Skeletal muscle satellite cell (primary cell): Measurements from ENCODE around the gene ZBTB25. TPM values are rescaled to one million over a fixed set of nuclear protein-coding genes. Genes with fewer than 3 reads are reported as not detected.

Experiments used
- H3K27me3 ChIP-seq: 2 replicates; pipeline ENCODE4 v1.7.0; 2013; ENCODE audit warnings: low read length; ENCODE audit not compliant: control insufficient read depth, insufficient read depth
- H3K36me3 ChIP-seq: 2 replicates; pipeline ENCODE4 v1.7.0; 2013; ENCODE audit warnings: mild to moderate bottlenecking, control low read depth, low read length; ENCODE audit not compliant: insufficient read depth
- H3K4me1 ChIP-seq: 2 replicates; pipeline ENCODE4 v1.7.0; 2013; ENCODE audit warnings: low read length; ENCODE audit not compliant: control insufficient read depth, insufficient read depth
- H3K4me2 ChIP-seq: 2 replicates; pipeline ENCODE4 v1.7.0; 2013; ENCODE audit warnings: mild to moderate bottlenecking, low read length
- H3K4me3 ChIP-seq: 2 replicates; pipeline ENCODE4 v1.7.0; 2013; ENCODE audit warnings: low read length
- H3K9ac ChIP-seq: 2 replicates; pipeline ENCODE4 v1.7.0; 2013; ENCODE audit warnings: mild to moderate bottlenecking, low read depth, low read length, moderate library complexity
- H3K9me3 ChIP-seq: replicated peaks from 2 replicates; pipeline ENCODE4 v1.7.0; 2013; ENCODE audit warnings: mild to moderate bottlenecking, control low read depth, low read length
- total RNA-seq: library from RNA; depleted of rRNA; stranded (reverse); fragments of >200 nt; gene quantifications from 2 replicates; pipeline ENCODE4 v1.2.3, GENCODE V29; 2012; rRNA removed

ZBTB25 gene, protein sequence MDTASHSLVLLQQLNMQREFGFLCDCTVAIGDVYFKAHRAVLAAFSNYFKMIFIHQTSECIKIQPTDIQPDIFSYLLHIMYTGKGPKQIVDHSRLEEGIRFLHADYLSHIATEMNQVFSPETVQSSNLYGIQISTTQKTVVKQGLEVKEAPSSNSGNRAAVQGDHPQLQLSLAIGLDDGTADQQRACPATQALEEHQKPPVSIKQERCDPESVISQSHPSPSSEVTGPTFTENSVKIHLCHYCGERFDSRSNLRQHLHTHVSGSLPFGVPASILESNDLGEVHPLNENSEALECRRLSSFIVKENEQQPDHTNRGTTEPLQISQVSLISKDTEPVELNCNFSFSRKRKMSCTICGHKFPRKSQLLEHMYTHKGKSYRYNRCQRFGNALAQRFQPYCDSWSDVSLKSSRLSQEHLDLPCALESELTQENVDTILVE
- 7.0 and 7.4 TPM in 2 replicates for total RNA-seq

DNA sequence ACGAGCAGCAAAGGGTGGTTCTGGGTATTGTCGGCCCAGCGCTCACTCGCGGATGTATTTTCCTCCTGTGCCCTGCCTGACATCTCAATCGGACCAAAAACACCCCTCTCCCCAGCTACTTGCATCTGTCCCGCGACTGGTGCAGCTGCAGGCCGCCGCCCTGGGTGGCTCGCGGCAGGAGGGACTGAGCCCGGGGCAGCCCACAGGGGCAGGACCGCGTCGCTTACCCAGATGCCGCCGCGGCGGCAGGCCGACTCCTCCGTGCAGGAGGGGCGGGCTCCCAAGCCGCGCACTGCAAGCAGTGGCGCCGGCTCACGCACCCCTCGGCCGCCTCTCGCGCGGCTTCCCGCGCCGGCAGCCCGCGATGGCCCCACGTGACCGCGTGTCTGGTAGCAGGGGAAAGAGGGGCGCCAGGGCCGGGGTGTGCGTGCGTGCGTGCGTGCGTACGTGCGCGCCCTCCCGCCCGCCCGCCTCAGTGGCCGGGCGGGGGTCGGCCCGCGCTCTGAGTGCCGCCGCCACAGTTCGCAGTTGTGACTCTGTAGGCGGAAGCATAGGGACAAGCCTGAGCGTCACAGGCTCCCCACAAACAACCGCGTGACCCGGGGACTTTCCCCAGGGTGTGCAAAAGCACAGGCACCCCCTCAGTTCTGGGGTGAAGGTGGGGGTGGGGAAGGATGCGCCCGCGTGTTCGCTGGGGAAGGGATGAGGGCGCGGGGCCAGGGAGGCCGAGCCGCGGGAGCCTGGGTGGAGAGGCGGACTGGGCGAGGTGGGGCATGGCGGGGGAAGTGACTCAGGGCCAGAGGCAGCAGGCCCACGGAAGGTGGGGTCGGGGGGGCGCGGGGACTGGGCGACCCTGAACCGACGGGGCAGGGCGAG is at the start of gene ZBTB25:
ZBTB25 (minus strand) TSS at position 405 of the 876 bp plus-strand sequence. CDS start 13,305 bp downstream, outside the sequence.
- Histone ChIP-seq H3K4me3 (peak within 1 kb of the TSS; percentile 84), H3K36me3 (peaks cover 3% of the 10 kb centered on the region), H3K27me3 (no peaks in the 10 kb centered on the region), H3K4me1 (peaks cover 51% of the 10 kb centered on the region), H3K9ac (peak within 1 kb of the TSS; percentile 99), H3K9me3 (no peaks in the 10 kb centered on the region), H3K4me2 (peak within 1 kb of the TSS; percentile 91)

DNA sequence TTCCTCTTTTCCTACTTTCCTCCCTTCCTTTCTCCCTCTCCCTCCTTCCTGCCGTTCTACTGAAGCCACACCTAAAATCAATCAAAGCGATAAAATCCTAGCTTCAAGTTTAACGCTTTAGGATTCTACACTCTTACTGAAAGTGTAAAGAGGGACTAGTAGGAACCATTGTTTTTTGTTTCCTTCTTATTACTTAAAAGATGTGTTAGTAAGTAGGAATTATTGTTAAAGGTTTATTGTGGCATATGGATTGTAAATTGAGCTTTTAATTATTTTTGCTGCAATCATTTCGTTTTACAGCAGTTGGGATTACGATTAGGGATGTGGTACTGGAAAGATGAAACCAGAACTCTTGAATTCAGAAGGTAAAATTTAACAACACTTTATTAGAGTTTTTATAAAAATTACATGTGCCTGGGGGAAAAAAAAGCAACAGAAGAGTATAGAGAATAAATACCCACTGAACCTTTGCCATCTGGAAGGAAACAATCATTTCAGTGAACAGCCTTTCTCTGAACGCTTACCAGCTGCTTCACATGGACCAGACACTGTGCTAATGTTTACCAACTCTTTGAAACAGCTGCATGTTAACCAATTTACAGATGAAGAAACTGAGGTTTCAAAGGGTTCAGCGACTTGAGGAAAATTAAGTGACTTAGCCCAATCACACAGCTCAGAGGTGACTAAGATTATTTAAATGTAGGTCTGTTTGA is 47.1 kb upstream of the ZBTB25 start:
- H3K9ac ChIP-seq = no peak overlapping the region
- peaks cover 8% of the 10 kb centered on the region for H3K4me1 ChIP-seq
- H3K27me3 ChIP-seq = peaks cover 24% of the 10 kb centered on the region
- no peaks in the 10 kb centered on the region for H3K9me3 ChIP-seq
- no peak overlapping the region for H3K4me2 ChIP-seq
- H3K36me3 ChIP-seq = no peaks in the 10 kb centered on the region
- H3K4me3 ChIP-seq = no peak overlapping the region

DNA sequence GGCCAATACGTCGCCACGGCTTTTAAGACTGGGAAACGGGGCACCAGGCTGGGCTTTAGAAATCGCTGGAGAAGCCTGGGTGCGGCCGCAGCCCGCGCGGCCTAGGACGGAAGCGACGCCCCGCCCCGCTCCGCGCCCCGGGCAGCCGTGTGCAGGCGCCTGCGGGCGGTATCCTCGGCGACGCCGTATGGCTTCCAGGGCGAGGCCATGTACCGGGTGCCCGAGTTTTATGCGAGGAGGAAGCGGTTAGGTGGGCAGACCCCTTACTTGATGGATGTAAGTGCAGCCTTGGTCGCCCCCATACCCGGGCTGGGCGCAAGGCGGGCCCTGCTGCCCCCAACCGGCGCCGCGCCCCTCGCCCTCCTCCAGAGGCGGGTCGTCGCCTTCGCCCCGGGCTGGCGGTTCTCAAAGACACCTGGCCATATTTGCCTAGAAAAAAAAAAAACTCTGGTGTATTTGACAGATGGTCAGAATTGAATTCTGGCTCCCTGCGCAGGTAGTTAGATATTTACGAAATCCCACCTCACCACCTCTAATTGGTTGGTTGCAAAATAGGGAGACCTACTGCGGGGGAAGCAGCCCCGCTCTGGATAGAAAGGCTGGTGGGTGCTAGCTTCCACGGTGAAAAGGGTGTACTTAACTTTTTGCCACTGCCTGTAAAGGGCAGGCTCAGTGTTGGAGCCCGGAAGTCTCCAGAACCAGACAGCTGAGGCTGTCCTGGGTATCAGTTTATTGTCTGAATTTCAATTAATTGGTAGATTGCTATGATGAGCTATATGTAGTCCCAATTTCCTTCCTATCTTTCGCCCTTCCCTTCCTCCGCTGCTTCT is 46.4 kb upstream of the ZBTB25 start, which contains the start of gene PPP1R36:
PPP1R36 (plus strand) TSS at position 171 of the 830 bp plus-strand sequence; CDS start at position 208, 37 bp downstream.
- Histone ChIP-seq H3K9ac (peak within 1 kb of the TSS; percentile 55), H3K4me2 (peak within 1 kb of the TSS; percentile 80), H3K4me1 (peaks cover 8% of the 10 kb centered on the region), H3K9me3 (no peaks in the 10 kb centered on the region), H3K4me3 (peak within 1 kb of the TSS; percentile 59), H3K36me3 (no peaks in the 10 kb centered on the region), H3K27me3 (peaks cover 24% of the 10 kb centered on the region)

DNA sequence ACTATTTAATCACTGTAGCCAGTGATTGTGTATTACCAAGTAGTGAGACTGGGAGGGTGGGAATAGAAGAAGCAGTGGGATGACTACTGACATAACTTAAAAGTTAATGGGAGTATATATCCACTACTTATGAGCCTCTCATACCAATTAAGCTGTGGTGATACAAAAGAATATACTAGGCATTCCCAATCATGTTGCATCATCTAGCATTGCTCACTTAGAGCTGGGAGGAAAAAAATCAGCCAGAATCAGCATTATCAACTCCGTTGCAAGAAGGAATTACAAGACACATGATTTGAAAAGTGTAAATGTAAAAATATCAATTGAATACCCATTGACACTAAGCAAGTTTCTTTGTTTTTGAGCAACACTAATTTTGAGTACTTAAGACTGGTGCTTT is 45.4 kb upstream of the ZBTB25 start:
- no peak overlapping the region for H3K4me2 ChIP-seq
- no peaks in the 10 kb centered on the region for H3K9me3 ChIP-seq
- H3K9ac ChIP-seq = no peak overlapping the region
- H3K4me3 ChIP-seq = no peak overlapping the region
- peaks cover 24% of the 10 kb centered on the region for H3K27me3 ChIP-seq
- H3K36me3 ChIP-seq = no peaks in the 10 kb centered on the region
- peaks cover 8% of the 10 kb centered on the region for H3K4me1 ChIP-seq

DNA sequence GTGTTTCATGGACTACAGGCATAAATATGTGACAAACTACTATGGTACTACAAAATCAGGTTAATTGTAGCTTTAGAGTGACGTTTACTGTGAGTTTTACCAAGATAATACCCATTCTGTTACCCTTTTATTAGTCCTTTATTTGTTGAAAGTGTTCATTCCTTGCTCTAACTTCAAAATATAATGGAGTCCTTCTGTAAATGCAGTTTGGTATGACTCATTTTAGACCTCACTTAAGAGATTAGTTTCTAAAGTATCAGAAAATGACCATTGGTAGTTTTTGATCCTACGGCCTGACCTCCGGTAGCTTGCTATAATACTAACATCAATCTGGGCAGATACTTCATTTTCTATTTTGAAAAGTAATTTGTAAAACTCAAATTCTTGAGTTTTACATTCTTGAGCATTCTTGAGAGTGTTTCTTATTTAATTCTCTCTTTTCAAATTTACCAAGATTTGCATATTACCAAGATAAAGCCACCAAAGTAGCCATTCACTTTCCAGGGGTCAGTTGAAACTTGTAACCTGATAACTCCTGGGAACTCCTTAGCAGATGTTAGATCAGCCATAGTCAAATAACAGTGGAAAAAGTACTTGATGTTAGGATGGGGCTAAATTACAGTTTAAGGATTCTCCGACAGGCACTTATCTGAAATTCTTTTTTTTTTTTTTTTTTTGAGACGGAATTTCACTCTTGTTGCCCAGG is 41.1 kb upstream of the ZBTB25 start:
- H3K9ac ChIP-seq = no peak overlapping the region
- H3K4me1 ChIP-seq = peaks cover 20% of the 10 kb centered on the region
- no peak overlapping the region for H3K4me3 ChIP-seq
- H3K9me3 ChIP-seq = peaks cover 12% of the 10 kb centered on the region
- H3K27me3 ChIP-seq = peaks cover 24% of the 10 kb centered on the region
- H3K36me3 ChIP-seq = no peaks in the 10 kb centered on the region
- H3K4me2 ChIP-seq = no peak overlapping the region

DNA sequence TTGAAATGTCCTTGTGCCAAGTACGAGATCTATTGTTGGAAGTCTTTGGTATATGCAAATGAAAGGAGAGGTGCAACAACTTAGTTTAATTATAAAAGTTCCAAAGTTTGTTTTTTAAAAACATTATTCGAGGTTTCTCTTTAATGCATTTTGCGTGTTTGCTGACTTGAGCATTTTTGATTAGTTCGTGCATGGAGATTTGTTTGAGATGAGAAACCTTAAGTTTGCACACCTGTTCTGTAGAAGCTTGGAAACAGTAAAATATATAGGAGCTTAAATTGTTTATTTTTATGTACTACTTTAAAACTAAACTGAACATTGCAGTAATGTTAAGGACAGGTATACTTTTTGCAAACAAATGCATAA is 39.2 kb upstream of the ZBTB25 start:
- Histone ChIP-seq H3K9ac (no peak overlapping the region), H3K9me3 (peaks cover 12% of the 10 kb centered on the region), H3K4me3 (peak overlapping the region; percentile 70), H3K27me3 (peaks cover 20% of the 10 kb centered on the region), H3K4me2 (no peak overlapping the region), H3K4me1 (peaks cover 19% of the 10 kb centered on the region), H3K36me3 (no peaks in the 10 kb centered on the region)

DNA sequence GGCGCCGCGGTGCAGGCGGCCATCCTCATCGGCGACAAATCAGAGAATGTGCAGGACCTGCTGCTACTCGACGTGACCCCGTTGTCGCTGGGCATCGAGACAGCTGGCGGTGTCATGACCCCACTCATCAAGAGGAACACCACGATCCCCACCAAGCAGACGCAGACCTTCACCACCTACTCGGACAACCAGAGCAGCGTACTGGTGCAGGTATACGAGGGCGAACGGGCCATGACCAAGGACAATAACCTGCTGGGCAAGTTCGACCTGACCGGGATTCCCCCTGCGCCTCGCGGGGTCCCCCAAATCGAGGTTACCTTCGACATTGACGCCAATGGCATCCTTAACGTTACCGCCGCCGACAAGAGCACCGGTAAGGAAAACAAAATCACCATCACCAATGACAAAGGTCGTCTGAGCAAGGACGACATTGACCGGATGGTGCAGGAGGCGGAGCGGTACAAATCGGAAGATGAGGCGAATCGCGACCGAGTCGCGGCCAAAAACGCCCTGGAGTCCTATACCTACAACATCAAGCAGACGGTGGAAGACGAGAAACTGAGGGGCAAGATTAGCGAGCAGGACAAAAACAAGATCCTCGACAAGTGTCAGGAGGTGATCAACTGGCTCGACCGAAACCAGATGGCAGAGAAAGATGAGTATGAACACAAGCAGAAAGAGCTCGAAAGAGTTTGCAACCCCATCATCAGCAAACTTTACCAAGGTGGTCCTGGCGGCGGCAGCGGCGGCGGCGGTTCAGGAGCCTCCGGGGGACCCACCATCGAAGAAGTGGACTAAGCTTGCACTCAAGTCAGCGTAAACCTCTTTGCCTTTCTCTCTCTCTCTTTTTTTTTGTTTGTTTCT is 38.6 kb upstream of the ZBTB25 start:
- Histone ChIP-seq H3K9ac (no peak overlapping the region), H3K4me2 (peak overlapping the region; percentile 84), H3K9me3 (peaks cover 12% of the 10 kb centered on the region), H3K36me3 (no peaks in the 10 kb centered on the region), H3K27me3 (peaks cover 20% of the 10 kb centered on the region), H3K4me3 (peak overlapping the region; percentile 70), H3K4me1 (peaks cover 19% of the 10 kb centered on the region)

DNA sequence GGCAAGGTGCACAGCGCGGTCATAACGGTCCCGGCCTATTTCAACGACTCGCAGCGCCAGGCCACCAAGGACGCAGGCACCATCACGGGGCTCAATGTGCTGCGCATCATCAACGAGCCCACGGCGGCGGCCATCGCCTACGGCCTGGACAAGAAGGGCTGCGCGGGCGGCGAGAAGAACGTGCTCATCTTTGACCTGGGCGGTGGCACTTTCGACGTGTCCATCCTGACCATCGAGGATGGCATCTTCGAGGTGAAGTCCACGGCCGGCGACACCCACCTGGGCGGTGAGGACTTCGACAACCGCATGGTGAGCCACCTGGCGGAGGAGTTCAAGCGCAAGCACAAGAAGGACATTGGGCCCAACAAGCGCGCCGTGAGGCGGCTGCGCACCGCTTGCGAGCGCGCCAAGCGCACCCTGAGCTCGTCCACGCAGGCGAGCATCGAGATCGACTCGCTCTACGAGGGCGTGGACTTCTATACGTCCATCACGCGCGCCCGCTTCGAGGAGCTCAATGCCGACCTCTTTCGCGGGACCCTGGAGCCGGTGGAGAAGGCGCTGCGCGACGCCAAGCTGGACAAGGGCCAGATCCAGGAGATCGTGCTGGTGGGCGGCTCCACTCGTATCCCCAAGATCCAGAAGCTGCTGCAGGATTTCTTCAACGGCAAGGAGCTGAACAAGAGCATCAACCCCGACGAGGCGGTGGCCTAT is 37.8 kb upstream of the ZBTB25 start:
- Histone ChIP-seq H3K9ac (no peak overlapping the region), H3K4me2 (peak overlapping the region; percentile 84), H3K36me3 (no peaks in the 10 kb centered on the region), H3K4me3 (peak overlapping the region; percentile 70), H3K27me3 (peaks cover 20% of the 10 kb centered on the region), H3K9me3 (peaks cover 12% of the 10 kb centered on the region), H3K4me1 (peaks cover 22% of the 10 kb centered on the region)
